HG02571 (cell line): ENCODE results near the gene PRKAA1.
"Not testable (repeated sequence)": the region's sequence is repeated elsewhere in the genome, so short reads cannot be mapped to it uniquely, and the experiment has no call there.

Experiments
- ATAC-seq: cut with Tn5 transposase; IDR thresholded peaks from one replicate; pipeline ENCODE4 v1.9.1; 2021; ENCODE audit warnings: mild to moderate bottlenecking, moderate library complexity; ENCODE audit not compliant: unreplicated experiment

Gene PRKAA1

GRCh38 chr5:40735609-40736008, 62.6 kb downstream of the PRKAA1 start:
- no peak for ATAC-seq

GRCh38 chr5:40734986-40735385, 63.2 kb downstream of the PRKAA1 start:
- ATAC-seq: no peak

GRCh38 chr5:40733879-40734563, 64.2 kb downstream of the PRKAA1 start:
- no peak for ATAC-seq

DNA sequence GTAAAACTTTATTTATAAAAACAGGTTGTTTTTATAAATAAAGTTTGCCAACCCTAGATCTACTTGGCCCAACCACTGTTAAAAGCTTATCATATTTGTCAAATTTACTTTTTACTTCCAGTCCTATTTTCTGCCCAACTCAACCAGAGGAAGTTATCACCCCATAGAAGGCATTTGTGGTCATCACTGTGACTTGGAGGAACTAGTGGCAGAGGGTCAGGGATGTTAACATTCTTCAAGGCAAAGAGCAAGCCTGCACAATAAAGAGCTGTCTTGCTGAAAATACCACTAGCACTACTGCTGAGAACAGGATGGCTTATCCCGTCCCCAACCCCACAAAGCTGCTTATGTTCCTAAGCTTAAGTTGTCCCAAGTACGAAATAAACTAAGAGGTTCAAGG, 64.7 kb downstream of the PRKAA1 start:
- no peak for ATAC-seq

DNA sequence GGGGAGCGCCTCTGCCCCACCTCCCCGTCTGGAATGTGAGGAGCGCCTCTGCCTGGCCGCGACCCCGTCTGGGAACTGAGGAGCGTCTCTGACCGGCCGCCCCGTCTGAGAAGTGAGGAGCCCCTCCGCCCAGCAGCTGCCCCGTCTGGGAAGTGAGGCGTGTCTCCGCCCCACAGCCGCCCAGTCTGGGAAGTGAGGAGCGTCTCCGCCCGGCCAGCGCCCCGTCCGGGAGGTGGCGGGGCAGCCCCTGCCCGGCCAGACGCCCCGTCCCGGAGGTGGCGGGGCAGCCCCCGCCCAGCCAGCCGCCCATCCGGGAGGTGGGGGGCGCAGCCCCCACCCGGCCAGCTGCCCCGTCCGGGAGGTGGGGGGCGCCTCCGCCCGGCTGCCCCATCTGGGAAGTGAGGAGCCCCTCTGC, 75.7 kb downstream of the PRKAA1 start:
- ATAC-seq: not testable (repeated sequence)

DNA sequence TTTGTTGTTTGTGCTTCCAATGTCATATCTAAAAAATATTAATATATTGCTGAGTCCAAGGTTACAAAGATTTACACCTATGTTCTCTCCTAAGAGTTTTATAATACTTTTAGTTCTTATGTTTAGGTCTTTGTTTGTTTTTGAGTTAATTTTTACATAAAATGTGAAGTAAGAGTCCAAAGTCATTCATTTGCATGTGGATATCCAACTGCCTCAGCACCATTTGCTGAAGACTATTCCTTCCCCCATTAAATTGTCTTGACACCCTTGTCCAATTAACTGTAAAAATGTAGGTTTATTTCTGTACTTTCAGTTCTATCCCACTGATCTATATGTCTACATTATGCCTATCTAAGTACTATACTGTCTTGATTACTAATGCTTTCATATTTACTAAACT, 78.1 kb downstream of the PRKAA1 start:
- no peak for ATAC-seq

GRCh38 chr5:40717281-40717680, 80.9 kb downstream of the PRKAA1 start:
- ATAC-seq: no peak

DNA sequence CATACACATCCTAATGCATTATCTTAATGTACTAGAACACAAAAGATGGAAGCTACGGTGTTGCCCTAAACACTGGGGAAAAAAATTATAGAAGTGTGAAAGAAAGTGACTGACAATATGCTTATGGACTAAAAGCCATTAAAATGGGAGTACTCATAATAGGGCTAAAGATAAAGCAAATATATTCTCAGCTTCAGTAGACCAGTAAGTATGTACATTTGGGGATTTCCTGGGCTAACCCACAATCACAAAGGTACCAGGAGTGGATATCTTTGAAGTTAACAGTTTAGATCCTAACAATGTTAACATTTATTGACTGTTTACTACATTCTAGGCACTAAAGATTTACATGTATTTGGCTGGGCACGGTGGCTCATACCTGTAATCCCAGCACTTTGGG, 81.6 kb downstream of the PRKAA1 start:
- ATAC-seq: no peak

- ATAC-seq: no peak
These were observed 82.2 kb downstream of the PRKAA1 start for GRCh38 chr5:40716000-40716399.

GRCh38 chr5:40714001-40714400, 84.2 kb downstream of the PRKAA1 start:
- no peak for ATAC-seq

DNA sequence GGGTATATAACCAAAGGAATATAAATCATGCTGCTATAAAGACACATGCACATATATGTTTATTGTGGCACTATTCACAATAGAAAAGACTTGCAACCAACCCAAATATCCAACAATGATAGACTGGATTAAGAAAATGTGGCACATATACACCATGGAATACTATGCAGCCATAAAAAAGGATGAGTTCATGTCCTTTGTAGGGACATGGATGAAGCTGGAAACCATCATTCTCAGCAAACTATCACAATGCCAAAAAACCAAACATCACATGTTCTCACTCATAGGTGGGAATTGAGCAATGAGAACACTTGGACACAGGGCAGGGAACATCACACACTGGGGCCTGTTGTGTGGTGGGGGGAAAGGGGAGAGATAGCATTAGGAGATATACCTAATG, 87.6 kb downstream of the PRKAA1 start:
- ATAC-seq: not testable (repeated sequence)
